ENCODE results near the gene PLEKHG7.
"Not testable (repeated sequence)": the region's sequence is repeated elsewhere in the genome, so short reads cannot be mapped to it uniquely, and the experiment has no call there.

Gene PLEKHG7

DNA sequence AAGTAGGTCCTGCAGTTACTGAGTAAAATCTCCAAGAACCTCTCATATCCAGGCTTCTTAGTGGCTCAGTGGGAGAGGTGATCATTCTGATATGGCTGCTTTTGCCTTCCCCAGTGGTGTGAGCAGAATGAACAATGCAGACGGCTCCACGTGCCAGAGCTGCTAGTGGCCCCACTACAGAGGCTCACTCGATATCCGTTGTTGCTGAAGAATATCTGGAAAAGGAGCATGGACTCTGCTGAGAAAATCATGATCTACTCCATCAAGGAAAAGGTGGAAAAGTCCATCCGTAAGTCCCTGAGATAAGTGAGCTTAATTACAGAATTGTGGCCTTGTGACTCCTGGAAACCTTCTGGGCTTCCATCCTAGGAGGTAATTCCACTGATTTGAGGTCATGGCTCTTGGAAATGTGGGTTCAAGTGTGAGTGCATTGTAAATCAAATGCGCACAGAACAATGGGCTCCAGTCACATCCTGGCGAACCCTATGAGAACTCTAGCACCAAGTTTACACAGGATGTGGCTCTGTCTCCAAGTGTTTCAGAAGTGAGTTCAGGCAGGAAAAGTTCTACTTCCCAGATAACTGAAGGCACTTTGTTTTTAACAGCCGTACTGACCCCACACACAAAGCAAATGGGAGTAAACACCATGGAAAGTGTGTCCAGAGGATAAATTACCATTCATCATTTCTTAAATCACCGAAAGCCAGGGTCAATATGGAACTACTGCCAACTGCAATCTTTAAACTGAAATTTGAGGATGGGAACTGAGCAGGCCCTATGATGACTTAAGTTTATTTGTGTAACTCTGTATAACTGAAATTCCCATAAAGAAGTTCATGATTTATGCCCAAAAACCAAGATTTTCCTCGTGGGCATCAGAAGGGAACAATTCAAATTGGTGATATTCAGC is 51.4 kb downstream of the PLEKHG7 start:
- FAIRE-seq = no peak

DNA sequence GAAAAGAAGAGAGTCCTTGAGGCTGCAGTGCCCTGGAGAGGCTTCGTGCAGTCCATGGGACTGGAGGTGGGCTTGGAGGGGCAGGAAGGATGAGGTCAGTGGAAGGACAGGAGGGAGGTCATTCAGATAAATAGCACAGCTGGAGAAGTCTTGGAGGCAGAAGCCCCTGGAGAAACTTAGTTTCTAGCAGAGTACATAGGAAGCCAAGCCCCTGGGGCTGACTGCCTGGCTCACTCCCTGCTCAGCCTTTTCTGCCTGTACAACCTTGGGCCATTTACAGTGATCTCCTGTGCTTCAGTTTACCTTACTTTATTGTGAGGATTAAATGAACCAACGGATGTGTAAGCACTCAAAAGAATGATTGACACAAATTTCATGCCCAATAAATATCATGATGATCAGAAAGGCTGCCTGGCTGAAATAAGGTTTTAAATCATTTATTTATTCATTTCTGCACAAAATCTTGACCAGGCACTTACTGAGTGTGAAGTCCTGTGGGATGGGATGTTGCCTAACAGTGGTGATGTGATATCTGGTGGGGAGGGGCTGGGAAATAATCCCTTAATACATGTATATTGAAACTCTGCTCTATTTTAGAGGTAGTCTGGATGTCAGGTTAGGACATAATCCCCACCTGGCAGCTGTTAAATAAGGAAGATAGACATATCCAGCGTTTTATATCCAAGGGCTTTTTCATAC is 54.3 kb downstream of the PLEKHG7 start:
- FAIRE-seq = no peak

DNA sequence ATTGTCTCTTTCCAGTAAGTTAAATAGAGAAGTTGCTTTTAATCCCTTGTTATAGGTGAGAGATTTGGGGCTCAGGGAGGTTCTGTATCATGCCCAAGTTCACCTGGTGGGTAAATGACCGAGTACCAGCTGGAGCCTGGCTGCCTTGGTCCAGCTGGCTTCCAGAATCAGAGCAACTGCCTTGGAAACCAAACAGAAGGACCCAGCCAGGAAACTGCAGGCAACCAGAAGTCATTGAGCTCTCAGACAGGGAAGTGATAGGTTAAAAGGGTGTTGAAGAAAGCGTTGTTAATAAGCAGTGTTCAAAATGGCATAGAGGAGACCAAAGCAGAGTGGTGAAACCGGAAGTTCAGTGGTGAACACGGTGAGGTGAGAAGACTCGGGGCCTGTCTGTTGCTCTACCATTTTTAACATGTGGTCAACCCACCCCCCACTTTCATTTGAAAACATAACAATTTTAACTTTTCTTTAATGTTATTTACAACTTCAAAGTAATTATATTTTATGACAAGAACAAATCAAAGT is 54.9 kb downstream of the PLEKHG7 start:
- no peak for FAIRE-seq

DNA sequence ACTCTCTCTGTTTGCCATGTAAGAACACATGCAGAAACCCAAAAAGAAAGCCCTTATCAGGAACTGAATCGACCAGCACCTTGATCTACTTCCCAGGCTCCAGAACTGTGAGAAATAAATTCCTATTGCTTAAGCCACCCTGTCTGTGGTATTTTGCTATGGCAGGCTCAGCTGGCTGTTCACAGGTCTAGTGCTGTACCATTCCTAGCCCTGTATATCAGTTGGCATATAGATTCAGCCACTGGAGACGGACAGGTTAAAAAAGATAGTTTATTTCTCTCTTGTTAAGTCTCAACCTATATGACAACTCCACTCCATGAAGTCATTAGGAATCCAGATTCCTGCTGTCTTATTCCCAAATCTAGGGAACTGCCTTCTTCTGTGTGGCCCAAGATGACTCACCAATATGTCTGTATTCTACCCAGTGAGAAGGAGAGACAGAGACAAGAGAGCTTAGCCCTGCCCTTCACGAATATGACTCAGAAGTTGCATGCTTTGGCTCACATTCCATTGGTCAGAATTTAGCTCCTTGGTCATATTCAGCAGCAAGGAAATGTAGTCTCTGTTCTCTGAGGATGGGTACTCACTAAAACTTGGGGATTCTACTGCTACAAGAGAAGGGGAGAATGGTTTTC is 57.0 kb downstream of the PLEKHG7 start:
- no peak for FAIRE-seq

DNA sequence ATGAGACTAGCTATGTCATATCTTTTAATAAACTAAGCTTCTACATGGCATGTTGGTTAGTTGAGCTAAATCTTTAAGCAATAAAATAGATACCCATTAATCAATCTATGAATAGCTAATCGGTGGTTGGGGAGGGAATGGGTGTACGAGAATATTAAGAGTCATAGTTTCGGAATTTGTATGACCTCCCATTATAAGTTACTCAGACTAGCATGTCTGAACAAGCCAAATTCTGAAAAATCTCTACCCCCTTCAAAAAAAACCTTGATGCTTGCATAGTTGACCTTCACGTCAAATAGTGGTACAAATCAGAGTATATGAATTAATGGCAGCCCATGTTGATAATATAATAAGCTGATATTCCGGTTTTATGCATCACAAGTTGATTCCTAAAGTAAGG is 60.0 kb downstream of the PLEKHG7 start:
- no peak for FAIRE-seq

DNA sequence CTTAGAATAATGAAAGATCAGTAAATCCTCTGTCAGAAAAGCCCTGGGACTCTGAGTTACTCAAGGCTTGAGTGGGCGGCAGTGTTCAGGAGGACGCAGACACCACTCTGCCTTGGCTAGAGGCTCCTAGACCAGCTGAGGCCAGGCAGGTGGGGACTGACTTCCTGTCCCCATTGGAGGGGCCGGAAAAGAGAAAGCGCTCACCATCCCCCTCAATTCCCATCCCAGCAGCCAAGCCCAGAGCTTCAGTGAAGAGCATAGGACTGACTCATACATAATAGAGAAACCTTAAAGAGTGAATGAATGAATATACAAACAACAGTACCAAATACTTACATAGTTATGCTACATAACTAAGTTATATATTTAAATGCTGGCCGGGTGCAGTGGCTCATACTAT is 62.0 kb downstream of the PLEKHG7 start:
- FAIRE-seq = no peak

DNA sequence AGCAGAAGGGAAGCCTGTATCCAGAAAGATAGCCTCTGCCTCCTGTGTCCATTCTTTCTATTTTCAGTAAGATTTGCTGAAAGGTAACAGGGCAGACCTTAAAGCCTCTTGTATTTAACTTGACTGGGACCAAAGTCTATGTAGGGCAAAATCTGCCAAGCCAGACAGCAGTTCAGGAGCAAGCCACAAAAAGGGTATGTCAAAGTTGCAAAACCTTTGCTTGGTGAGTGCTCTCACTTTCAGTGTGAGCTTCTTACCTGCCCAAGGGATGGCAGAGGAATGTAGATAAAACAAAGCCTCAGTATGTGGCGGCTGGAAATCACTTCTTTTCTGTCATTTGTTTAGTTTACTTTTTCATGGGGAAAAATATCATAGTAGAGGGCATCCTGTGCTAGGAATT is 63.1 kb downstream of the PLEKHG7 start:
- FAIRE-seq = no peak

DNA sequence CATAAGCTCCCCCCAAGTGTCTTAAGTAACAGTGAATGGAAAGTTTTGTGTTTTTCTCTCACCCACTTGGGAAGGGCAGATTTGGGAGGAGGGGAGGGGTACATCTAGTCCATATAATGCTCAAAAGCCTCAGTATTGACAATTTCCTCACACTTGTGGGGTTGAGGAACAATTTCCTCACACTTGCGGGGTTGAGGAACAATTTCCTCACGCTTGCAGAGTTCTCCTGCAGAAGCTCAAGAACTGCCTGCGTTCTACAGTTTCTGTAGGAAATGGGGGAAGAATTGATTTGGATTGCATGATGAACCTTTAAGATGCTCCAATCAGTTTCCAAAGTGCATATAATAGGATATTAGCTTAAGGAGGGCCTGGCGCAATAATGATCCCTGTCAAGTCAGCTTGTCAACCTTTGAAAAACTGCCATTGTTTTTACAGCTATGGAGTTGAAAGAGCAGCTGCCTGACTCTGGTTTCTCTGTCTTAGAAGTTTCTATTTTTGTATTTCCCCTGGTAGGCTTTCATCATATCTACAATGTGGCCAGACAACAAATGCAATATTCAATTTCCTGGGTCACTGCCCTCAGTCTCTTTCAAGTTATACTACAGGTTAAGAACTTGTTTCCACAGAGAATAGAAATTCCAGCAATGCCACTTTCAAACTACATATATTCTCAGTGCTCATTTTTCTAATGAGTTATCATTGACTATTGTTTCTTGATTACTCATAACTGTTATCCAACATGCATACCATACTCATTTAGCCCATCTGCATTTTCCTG is 66.5 kb downstream of the PLEKHG7 start:
- no peak for FAIRE-seq

DNA sequence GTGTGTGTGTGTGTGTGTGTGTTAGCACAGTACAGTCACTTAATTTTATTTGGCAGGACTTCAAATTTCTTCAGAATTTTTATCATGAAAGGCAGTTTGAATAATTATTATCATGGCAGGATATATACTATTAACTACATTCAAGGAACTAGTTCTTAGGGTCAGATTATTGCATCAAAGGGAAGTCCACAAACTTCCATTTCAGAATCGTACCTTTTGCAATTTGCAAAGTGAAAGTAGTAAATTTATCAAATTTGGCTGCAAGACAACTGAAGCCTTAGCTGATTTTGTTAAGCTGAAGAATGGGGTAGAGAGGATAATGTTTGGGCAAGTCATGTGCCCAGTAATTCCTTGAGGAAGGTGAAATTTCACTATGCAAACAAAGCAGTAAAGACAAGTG is 68.2 kb downstream of the PLEKHG7 start:
- no peak for FAIRE-seq

DNA sequence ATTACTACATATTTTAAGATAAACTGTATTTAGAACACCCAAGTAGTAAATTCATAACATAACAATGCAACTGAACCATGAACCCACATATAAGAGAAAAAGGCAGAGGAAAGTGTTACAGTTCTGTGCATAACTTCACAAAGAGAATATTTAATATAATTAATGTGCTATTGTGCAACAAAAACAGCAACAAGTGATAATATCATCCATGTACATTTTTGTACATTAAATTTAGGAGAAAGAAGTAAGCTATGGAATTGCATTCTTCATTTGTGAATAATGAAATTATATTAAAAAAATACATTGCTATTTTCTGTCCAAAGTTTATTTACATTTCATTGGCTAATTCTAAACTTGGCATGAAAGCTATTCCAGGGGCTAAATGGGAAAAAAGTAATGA is 72.6 kb downstream of the PLEKHG7 start:
- no peak for FAIRE-seq

DNA sequence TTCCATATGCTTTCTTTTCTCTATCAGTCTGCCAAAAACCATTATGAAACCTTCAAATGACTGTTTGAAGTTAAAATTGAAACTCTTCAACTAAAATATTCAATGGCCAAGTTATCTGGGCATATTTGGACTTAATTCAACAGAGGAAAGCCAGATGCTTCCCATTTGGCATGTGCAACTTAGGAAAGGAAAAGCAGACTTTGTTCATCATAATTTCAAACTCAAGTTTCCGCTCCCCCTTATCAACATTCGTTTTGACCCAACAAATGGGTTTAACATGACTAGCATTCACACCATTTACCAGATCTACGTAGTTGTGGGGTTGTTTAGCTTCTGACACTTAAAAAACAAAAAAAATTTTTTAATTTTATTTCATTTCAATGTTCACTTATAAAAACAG is 75.7 kb downstream of the PLEKHG7 start:
- no peak for FAIRE-seq

DNA sequence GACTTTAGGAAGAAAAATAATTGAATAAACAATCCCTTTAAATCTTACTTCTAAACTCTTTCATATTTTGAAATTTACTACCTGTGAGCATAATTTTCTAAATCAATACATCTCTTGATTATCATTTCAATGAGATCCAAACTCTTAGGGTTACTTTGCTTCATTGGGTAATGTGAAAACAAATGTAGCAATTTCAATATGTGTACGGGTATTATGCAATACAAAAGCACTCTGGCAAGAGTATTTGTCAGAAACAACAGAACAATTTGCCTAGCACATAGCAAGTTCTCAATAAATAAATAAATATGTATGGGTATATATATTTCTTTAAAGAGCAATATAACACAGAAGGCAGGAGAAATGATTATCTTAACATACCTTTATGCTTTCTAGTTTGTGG is 77.1 kb downstream of the PLEKHG7 start:
- no peak for FAIRE-seq

DNA sequence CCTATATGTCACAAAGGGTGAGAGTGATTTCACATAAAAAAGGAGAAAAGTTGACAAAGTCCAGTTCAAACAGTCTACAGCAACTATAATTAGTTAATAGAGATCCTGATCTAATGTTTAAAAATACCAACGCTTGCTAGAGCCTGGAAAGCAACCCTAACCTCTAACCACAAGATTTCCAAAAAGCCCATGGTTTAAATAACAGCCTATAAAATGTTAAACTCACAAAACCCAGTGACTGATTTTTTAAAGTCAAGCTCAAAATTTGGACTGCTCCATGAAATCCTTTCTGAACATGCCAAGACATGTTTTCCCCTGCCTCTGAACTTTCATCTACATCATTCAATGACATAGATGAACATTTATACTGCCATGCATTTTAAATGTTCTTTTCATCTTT is 81.6 kb downstream of the PLEKHG7 start:
- FAIRE-seq = no peak

DNA sequence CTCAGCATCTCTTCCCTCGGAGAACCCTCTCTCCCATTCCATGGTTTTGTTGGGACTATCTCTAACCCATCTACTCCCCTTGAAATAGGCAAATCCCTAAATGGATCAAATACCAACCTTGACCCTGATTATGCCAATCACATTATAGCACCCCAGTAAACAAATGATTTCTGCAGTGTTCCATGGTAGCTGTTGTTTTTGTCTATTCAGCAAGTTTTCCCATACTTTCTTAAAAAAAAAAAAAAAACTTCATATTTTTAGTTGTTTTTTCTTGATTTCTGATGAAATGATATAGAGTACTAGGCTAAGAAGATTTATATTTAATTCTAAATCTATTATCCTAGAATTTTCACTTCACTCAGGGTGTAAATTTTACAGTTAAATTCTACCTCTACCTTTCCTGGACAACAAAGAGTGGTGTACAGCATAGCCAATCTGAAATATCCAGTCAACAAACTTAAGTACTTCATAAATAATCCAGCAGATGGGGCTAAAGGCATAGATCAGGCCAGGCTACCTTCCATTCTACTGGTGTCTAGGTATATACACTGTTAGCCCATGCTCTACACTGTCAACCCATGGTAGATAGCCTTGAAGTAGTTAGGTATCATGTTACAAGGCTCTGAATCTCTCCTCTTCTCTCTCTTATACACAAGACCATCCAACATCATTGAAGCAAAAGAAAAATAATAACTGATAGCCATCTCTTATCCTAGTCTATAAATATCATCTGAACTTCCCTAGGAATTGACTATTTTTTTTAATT is 82.2 kb downstream of the PLEKHG7 start:
- peak; percentile 91 for FAIRE-seq

DNA sequence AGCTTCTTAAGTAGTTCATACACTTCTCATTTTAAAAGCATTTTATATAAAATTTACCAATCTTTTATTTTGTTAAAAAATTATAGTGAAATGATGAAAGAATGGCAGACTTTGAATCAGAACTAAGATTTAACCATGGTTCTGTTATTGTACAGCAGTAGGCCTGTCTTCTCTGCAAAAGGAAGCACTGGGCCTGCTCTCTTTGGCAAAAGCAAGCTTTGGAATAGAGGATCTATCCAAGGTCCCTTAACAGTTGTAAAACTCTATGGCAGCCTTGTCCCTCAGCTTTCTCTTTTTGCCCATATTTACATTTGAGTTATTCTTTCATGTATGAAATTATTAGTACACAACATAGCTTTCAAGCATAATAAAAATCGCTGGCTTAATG is 82.8 kb downstream of the PLEKHG7 start:
- FAIRE-seq = no peak

DNA sequence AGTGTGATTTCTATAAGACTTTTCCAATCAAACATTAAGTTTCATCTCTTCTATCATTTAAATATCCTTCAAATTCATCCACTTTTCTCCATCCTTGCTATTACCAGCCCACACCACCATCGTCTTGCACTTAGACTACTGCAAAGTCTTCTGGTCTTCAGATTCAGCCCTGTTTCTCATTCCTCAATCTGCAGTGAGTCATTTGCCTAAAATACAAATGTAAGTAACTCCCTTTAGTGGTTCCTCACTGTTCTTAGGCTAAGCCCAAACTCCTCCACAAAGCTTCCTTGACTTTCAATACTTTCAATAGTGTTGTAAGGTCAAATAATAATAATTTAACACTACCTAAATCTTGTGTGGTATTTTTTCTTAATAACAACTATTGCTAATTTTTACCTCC is 83.3 kb downstream of the PLEKHG7 start:
- no peak for FAIRE-seq

DNA sequence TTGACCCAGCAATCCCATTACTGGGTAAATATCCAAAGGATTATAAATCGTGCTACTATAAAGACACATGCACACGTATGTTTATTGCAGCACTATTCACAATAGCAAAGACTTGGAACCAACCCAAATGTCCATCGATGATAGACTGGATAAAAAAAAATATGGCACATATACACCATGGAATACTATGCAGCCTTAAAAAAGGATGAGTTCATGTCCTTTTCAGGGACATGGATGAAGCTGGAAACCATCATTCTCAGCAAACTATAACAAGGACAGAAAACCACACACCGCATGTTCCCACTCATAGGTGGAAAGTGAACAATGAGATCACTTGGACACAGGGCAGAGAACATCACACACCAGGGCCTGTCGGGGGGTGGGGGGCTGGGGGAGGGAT is 91.6 kb downstream of the PLEKHG7 start:
- FAIRE-seq = not testable (repeated sequence)

DNA sequence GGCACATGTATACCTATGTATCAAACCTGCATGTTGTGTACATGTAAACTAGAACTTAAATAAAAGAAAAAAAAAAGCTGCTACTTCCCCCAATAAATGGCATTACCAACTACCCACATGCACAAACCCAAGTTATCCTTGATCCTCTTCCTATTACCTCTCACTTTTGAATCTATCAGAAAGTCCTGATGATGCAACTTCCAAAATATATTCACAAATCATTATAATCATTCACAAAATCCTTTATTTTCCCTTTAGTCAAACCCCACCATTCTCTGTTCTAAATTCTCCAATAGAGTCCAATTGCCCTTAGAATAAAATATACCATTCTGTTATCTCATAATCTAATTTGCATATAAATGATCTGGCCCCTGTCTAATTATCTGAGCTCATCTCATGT is 92.0 kb downstream of the PLEKHG7 start:
- FAIRE-seq = no peak

DNA sequence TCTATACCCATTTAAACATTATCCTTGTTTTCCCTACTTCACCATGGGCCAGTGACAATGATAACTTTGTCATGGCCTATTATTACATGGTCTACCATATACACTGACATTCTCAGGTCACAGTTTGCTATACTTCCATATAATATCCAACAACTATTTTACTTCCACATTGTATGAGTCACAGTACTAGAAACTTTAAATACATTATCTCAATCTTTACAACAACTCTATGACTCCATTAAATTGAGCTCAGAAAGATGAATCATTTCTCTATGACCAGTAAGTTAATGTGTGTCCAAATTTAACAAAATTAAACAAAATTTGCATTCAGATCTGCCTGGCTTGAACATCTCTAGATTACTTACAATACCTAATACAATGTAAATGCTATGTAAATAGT is 93.9 kb downstream of the PLEKHG7 start:
- no peak for FAIRE-seq

DNA sequence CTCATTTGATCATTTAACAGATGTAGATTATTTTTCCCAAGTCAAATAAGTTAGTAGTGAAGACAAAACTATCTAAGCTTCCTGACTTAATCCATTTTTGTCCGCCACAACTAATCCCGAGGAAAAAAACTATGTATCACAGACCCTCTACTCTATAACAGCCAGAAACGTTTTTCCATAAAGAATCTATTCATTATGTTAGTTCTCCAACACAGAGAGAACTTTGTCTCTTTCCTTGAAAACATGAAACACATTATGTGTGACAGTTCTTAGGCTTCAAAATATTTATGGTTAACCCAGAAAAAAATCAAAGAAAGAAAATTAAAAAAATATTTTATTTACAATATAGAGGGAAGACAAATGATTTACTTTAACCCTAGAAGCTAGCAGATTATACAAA is 100.1 kb downstream of the PLEKHG7 start:
- no peak for FAIRE-seq

DNA sequence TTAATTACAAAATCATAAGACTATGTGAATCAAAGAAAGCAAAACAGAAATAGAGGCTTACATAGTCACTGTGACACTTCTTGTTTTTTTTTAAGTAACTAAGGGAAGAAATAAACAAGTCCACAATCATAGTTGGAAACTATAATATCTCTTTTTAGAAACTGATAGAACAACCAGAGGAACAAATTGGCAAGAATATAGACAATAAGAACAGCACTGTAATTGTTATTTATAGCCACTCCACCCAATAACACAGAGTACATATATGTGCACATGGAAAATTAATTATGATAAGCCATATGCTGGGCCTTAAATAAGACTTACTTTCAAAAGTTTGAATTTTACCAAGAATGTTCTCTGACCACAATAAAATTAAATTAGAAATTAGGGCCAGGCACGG is 101.1 kb downstream of the PLEKHG7 start:
- FAIRE-seq = no peak

DNA sequence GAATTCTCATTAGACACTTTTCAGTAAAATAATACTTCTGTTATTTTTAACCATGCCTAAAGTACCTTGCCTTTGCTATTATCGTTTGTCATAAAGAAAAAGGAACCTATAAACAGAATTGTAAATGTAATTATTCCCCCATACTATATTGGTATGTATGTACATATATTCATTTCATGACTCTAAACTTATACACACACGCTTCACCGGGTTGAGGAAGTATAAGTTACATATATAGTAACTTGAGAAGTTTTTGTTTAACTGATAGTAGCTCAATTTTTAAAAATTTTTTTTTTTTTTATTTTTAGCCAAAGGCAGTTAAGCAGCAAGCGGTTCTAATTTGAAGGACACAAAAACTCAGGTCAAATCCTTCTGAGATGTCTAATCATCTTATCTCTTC is 107.6 kb downstream of the PLEKHG7 start:
- no peak for FAIRE-seq

Measured in TTC549 (cell line).